ENCODE measurements around the gene MYO7A.

MYO7A gene

DNA sequence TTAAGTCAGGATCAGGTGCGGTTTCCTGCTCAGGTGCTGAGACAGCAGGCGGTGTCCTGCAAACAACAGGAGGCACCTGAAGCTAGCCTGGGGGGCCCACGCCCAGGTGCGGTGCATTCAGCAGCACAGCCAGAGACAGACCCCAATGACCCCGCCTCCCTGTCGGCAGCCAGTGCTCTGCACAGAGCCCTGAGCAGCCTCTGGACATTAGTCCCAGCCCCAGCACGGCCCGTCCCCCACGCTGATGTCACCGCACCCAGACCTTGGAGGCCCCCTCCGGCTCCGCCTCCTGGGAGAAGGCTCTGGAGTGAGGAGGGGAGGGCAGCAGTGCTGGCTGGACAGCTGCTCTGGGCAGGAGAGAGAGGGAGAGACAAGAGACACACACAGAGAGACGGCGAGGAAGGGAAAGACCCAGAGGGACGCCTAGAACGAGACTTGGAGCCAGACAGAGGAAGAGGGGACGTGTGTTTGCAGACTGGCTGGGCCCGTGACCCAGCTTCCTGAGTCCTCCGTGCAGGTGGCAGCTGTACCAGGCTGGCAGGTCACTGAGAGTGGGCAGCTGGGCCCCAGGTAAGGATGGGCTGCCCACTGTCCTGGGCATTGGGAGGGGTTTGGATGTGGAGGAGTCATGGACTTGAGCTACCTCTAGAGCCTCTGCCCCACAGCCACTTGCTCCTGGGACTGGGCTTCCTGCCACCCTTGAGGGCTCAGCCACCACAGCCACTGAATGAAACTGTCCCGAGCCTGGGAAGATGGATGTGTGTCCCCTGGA, at the start of gene MYO7A:
TSS of gene MYO7A (plus strand) at position 327 of the 772 bp plus-strand sequence. CDS start 2,389 bp downstream, outside the sequence.
- DNase-seq (ENCODE audit: low spot score): no peak

DNA sequence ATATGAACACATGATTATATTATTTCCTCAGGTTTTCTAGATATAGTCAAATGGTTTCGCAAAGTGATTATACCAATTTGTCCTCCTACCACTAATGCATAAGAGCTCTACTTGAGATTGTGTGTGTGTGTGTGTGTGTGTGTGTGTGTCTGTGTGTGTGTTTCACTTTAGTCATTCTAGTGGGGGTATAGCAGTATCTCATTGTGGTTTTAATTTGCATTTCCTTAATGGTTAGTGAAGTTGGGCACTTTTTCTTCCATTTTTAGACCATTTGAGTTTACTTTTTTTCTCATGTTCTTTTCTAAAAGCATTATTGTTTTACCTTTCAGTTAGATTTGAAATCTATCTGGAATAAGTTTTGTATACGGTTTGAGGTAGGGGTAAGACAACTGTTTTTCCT, 48.4 kb upstream of the MYO7A start:
- DNase-seq (ENCODE audit: low spot score): no peak

DNA sequence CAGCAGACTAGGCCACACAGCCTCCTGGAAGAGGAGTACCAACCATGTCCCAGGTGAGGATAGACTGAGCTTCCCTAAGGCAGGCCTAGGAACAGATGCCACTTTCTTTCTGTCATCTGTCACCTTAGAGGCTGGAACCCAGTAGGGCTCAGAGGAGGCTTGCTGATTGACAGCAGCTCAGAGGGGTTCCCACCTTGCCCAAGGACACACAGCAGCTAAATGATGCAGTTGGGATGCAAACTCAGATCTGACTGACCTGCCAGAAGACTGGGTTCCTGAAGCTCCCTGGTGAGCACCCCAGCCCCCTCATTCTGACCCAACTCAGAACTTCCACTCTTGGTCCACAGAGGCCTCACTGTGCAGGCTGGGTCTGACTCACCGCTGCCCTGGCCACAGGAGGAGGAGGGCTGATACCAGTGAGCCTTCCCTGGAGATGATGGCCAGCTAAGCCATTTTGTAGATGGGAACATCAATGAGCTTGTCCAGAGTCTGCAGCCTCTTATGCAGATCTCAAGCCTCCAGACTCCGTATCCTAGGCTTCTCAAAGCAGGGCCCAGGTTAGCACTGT, 47.3 kb upstream of the MYO7A start:
- no peak for DNase-seq (ENCODE audit: low spot score)

DNA sequence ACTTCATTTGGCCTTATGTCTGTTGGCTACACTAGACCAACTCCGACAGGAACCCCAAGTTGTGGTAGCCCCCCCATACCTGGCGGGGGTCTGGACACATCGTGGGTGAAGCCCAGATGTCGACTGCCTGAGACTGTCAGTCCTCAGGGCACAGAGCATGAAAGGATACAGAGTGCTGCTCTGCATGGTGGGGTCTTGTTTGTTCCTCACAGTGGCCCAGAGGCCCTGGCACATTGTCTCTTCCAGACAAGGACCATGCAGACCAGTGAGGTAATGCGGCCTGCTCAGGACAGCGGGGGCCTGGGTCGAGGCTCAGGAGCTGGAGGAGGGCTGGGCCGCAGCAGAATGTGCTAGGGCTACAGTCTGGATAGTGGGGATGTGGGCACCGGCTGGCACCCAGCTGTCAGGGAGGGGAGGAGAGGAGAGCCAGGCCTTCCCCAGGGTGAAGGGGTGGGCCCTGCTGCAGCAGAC, 46.6 kb upstream of the MYO7A start:
- DNase-seq (ENCODE audit: low spot score): no peak

DNA sequence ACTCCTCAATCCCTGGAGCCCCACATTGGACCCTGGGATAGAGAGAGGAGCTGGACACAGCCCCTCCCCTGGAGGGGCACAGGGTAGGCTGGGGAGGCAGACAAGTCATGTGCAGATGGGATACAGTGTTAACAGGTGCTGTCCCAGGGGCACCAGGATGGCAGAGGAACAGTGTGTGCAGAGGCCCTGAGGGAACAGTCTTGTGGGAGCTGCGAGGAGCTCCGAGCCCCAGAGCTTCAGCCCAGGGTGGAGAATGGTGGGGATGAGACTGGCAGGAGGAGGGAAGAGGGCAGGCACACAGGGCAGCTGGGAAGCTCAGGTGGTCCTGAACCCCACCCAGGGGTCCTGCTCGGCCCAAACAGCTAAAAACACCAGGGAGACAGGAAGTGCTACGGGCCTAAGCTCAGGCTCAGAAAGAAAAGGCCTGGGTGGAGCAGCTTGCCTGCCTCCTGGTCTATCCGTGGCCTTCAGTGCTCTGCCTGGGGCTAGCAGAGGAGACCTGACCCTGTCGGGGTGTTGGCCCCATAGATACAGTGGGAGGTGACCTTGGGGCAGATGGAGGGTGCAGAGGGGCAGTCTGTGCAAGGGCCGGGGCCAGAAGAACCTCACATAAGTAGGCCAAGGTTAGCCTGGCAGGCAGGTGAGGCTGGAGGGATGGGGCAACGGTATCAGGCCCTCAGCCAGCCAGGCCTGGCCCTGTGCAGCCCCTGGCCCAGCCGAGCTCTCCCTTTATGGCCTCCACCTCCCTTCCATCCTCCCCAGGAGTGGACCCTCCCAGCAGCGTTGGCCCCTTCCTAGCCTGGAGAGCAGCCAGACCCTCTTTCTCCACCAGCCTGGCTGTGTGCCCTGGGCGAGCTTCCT, 45.8 kb upstream of the MYO7A start:
- DNase-seq (ENCODE audit: low spot score): peak; percentile 26

DNA sequence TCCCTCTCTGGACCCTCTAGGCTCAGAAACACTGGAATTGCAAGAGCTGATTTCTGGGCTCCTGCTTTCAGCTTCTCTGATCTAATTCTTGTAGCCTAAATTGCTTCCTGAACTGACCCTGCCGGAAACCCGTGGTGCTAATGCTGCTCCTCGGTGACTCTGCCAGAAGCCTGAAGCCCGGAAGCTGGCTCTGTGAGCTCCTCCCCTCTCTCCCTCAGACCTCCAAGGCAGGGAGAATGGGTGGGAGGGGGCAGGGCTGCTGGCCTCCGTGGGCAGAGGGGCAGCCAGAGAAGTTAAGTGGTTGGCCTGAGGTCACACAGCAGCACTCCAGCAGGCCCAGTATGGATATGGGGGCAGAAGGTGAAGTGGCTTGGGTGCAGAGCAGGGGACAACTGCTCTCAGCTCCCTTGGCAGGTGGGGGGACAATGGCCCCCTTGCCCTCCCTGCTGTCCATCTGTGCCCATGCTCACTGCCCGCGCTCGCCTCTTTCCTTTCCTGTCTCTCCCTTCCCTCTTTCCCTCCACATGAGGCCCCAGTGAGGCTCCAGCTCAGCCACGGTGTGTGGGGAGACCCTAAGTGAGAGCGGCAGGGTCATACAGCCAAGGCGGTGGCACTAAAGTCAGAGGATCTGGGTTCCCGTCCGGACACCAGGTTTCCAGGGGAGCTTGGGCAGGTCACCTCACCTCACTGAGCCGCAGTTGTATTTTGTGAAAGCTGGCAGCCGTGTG, 45.0 kb upstream of the MYO7A start:
- DNase-seq (ENCODE audit: low spot score): peak; percentile 34

DNA sequence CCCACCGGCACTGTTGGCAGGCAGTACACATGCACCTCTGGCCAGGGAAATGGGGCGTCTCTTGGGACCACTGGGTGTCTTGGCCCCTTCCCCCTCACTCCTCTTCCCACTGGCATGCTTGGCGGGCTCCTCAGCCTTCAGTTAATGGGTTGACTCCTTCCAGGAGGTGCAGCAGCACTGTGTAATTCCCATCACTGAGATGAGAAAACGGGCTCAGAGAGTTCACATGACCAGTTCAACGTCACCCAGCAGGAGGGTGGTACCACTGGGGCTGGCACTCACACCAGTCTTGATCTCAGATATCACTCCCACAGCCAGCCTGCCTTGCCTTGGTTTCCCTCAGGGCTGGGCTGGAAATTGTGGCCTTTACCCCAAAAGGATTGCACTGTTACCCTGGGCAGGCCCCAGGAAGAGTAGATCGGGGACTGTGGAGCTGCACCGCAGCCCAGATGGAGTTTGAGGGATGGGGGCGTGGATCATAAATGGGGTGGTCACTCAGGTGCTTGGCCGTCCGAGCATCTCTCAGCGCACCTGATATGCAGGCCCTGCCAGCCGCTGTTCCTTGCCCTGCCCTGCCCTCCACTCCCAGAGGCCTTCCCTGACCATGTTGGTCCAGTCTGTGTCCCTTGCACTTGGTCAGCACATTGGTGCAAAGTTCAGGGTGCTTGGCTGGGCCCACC, 44.3 kb upstream of the MYO7A start:
- peak; percentile 73 for DNase-seq (ENCODE audit: low spot score)

DNA sequence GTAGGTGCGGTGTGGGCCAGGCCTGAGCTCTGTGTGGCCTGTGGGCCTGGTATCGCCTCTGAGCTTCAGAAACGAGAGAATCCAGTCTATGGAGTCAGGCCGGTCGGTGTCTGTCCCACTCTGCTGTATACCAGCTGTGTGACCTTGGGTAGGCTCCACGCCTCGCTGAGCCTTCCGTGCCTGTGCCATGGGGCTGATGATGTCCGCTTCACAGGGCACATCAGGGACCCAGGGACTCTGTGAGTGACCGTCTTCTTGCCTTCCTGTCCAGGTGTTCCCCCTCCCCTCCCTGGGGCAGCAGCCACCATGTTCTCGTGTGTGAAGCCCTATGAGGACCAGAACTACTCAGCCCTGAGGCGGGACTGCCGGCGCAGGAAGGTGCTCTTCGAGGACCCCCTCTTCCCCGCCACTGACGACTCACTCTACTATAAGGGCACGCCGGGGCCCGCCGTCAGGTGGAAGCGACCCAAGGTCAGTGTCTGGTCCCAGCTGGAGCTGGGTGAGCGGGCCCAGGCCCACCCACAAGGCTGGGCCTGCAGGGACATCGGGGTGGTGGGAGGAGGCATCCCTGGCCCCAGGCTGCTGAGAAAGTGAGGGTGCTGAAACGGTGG, 43.4 kb upstream of the MYO7A start:
- no peak for DNase-seq (ENCODE audit: low spot score)

DNA sequence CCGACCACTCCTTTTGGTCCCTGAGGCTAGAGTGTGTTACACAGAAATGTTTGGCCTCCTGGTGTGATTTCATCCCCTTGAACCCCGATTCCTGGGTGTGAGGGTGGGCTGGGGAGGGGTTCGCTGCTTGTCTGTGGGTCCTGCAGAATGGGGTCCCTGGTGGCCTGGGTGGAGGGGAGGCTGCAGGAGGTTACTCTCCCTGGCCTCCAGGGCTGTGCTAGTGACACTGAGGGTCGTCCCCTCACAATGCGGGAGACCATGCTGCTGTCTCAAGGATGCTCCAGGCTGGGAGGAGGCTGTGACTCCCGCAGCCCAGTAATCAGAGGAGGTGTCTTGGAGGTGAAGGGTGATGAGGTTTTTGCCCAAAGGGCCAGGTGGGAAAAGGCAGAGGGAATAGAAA, 42.4 kb upstream of the MYO7A start:
- no peak for DNase-seq (ENCODE audit: low spot score)

DNA sequence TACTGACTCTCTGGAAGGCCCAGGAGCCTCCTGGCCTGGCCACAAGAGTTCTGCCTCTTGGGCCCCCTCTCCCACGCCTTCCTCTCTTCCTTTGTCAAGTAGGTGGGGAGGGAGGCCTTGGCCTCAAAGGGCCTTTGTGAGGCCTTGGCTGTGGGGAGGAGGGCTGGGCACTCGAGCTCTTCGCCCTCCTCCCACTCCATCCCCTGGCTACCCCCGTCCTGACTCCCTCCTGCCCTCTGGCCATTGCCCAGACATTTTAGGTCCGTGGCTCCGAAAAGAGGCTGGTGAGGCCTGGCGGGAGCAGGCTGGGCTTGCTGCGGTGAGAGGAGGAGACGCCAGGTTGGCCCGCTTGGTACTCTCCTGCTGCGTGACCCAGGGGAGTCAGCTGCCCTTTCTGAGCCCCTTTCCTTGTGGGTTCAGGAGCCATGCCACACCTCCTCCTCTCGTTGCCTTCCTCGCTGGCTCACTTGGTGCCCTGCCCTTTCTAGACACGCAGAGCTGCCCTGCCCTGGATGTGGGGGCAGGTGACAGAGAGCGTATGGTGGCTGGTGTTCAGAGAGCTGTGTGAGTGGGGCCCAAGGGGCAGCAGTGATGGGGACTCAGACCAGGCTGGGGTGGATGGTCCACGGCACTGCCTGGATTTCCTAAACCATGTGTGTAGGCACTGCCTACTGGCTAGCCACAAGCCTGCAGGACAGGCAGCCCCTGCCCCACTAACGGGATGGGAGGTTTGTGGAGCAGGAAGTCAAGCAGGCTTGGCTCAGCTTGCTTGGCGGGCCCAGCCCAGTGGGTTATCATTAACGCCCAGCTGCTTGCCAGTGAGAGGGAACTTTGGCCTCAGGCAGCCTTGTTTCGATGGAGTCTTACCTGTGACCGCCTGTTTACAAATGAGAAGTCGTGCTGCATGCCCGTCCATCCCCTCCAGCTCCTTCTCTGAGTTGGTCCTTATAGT, 41.2 kb upstream of the MYO7A start:
- peak; percentile 87 for DNase-seq (ENCODE audit: low spot score)

DNA sequence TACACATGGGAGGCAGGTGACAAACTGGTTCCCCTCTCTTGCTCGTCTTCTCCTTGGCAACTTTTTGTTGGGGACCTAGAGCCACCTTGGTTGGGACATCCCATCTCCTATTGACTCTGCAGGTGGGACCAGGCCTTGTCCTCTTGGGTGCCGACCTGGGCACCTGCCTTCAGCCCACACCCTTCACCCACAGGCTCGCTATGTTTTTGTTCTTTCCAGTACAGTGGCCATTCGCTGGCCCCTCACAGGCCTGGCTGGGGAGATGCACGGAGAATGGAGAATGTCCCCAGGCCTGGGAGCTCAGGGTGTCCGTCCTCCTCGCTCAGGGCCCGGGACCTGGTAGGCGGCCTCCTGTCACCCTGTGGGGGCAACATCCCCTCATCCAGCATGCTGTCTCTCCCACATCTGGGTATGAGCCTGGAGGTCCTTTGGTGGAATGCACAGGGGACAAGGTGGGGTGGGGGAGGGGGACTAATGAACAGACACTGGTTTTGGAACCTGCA, 40.3 kb upstream of the MYO7A start:
- no peak for DNase-seq (ENCODE audit: low spot score)

DNA sequence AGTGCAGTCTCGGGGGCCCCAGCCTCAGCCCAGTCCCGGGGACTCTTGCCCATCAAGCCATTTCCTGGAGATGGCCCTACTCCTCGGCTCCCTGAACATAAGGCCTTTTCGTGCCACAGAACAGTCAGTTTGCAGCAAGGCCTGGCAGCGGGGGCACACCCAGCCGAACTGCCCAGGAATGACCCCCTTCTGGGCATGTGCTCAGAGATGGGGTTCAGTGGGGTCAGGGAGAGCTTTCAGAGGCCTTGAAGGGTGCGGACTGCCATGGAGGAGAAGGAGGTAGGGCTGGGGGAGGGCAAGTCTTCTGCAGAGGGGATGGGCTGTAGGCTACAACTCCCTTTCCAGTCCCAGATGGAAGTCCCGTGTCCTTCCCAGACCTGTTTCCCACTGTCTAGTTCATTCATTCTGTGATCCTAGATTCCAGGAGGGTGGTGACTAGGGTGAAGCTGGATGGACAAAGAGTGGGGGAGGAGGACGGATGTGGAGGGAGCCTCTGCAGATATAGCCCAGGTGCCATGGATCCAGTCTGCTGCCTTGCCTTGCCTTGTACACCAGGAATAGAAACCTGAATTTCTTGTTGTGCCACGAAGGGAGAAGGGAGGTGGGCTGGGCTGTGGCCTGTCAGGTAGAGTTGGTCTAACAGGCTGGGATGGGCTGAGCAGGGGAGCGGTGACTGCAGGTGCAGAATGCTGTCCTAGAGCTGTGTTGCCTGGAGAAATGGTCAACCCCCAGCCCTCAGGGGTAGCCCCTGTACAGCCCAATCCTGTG, 39.6 kb upstream of the MYO7A start:
- DNase-seq (ENCODE audit: low spot score): no peak

DNA sequence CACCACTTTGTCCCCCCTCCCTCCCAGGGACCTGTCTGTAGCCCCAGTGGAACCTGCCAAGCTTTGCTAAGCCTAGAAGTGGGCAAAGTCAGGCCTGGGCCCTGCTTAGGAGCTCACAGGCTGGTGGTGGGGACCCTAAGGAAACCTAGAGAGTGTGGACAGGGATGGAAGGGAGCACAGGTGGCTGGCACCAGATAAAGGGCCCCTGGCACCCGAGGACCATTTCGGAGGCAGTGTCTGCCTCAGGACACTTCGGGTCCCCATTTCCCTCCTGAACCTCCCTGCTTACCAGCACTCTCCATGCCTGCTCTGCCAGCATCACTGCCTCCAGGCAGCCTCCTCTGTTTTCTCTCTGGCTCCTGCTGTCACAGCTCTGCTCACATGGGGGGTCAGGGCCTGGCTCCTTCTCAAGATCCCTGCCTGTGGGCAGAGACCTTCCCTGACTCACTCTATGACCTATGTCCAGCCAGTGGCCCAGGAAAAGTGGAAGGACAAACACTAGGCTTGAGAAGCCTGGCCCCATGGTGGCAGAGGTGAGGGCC, 39.0 kb upstream of the MYO7A start:
- DNase-seq (ENCODE audit: low spot score): no peak

DNA sequence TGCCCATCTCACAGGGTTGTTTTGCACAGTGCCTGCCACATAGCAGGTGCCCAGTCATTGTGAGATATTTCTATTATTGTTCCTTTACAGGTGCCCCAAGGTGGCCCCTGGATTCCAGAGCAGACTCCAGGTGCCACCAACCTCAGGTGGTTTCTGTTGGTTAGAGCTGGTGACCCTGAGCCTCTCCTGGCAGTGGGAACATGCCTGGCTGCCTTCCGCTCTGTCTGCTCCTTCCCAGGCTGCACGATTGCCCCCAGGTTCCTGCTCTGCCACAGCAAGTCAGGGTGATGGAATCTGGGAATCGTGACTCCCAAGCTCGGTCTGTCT, 38.0 kb upstream of the MYO7A start:
- no peak for DNase-seq (ENCODE audit: low spot score)

DNA sequence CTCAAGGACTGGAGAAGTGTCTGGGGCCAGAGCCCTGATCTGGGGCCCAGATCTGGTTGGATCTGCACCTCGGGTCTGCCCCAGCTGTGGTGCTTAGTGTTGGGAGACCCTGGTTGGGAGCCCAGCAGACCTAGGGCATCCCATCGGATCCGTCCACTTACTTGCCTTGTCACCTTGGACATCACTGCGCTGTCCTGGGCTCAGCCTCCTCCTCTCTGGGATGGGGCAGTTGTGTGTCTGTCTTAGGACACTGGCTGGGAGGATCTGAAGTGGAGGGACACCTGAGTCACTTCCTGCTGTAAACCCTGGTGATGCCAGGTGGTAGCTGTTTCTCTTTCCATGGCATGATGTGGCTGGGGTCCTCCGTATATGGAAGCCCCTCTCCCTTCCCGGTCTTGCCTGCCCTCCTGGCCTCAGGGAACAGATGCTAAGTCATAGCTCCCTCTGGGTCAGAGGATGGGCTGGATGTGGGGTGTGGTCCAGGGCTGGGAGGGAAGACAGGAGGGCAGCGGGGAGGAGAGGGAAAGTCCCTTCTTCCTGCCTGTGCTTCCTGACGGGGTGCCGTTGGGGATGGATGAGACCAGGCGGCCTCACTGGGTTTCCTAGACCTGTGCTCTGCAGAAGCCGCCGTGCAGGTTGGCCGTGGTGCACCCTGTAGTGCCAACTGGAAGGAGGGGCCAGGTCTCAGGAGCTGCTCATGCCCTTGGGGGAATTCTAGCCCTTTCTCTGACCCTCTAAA, 37.5 kb upstream of the MYO7A start:
- DNase-seq (ENCODE audit: low spot score): no peak

DNA sequence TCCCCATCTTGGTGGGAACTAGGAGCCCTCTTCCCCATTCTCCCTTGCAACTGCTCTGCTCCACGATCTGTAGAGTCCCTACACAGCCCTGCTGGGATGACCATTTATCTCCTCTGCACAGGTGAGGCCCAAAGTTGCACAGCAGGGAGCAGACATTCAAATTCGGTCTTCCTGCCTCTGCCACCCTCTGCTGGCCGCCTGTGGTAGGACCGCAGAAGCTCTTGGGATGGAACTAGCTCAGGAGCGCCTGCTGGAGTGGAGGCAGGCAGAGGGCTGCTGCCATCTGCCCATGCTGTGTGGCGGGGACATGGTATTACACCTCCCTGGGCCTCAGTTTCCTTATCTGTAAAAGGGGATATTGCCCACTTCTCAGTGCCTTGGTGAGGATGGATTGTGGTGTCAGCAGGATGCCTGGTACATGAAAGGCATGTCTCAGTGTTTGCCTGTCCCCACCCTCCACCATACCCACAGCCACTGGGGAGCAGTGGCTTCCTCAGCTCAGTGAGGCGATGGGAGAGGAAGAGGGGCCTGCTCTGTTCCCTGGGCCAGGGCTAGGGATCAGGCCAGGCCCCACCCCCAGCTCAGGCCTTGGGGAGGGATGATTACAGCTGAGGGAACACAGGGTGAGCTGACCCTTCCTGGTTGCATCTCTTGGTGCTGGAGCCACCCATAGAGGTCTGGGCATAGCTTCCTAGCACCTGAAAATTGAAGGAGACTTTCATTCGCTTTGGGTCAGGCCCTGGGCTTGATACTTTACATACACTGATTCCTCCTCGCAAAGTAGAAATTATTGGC, 36.7 kb upstream of the MYO7A start:
- DNase-seq (ENCODE audit: low spot score): peak; percentile 90

DNA sequence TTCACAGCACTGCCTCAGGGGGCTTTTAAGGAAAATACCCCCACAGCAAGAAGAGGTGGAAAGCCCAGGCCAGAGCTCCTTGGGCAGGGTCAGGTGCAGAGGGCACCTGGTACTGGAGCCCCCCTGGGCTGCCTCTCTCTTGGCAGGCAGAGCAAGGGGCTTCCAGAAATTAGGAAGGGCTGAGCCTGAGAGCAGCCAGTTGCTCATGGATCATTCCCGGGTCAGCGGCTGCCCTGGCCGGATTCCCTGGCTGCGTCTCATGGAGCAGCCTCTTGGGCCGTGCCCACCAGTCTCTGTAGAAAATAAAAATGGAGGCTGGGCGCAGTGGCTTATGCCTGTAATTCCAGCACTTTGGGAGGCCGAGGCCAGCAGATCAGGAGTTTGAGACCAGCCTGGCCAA, 35.7 kb upstream of the MYO7A start:
- DNase-seq (ENCODE audit: low spot score): no peak
